Spleen (tissue), 11 donors: ENCODE measurements around the gene PPP2R3B. TPM values are rescaled to one million over a fixed set of nuclear protein-coding genes. Genes with fewer than 3 reads are reported as not detected.

Source experiments
- DNase-seq: peaks from one replicate; pipeline ENCODE4 v3.0.0-alpha.2; 2020
- H3K27ac ChIP-seq, 8 donors: fragments of 200-600 bp; sonication (generic) in 7 of 8; 1 replicate in 4 of 8; 2 replicates in 4 of 8; pipeline versions ENCODE4 v1.5.0 to v1.8.0; 2016 to 2021; ENCODE audit warnings: inconsistent platforms in 4 of 8, mild to moderate bottlenecking in 4 of 8, moderate library complexity in 1 of 8
- H3K27me3 ChIP-seq, 7 donors: fragments of 200-600 bp; sonication (generic) in 6 of 7; replicated peaks in 1 of 7; 1 replicate in 4 of 7; 2 replicates in 3 of 7; pipeline versions ENCODE4 v1.5.0 to v1.8.0; 2016 to 2021; ENCODE audit warnings: inconsistent platforms in 3 of 7, mild to moderate bottlenecking in 1 of 7
- H3K36me3 ChIP-seq, 6 donors: fragments of 200-600 bp; sonication (generic) in 5 of 6; 1 replicate in 4 of 6; 2 replicates in 2 of 6; pipeline versions ENCODE4 v1.5.0 to v1.8.0; 2016 to 2021; ENCODE audit warnings: inconsistent platforms in 2 of 6
- H3K4me1 ChIP-seq, 6 donors: fragments of 200-600 bp; sonication (generic) in 5 of 6; 1 replicate in 3 of 6; 2 replicates in 3 of 6; pipeline versions ENCODE4 v1.5.0 to v1.8.0; 2016 to 2021; ENCODE audit warnings: inconsistent platforms in 3 of 6
- H3K4me3 ChIP-seq, 8 donors: fragments of 200-600 bp; sonication (generic) in 7 of 8; 1 replicate in 4 of 8; 2 replicates in 4 of 8; pipeline versions ENCODE4 v1.5.0 to v1.8.0; 2016 to 2021; ENCODE audit warnings: inconsistent platforms in 4 of 8, mild to moderate bottlenecking in 4 of 8, moderate library complexity in 2 of 8
- H3K9me3 ChIP-seq, 8 donors: fragments of 200-600 bp; sonication (generic) in 7 of 8; 1 replicate in 4 of 8; 2 replicates in 4 of 8; pipeline versions ENCODE4 v1.5.0 to v1.8.0; 2016 to 2021; ENCODE audit warnings: inconsistent platforms in 4 of 8
- POLR2A ChIP-seq, 3 donors: fragments of 450-650 bp; IDR thresholded peaks; one replicate each; pipeline ENCODE4 v1.5.1; 2017; ENCODE audit warnings: antibody characterized with exemption in 3 of 3, mild to moderate bottlenecking in 1 of 3
- POLR2AphosphoS5 ChIP-seq, 3 donors: sonication (generic); formaldehyde crosslinking; IDR thresholded peaks; one replicate each; pipeline ENCODE4 v1.5.1; 2017; ENCODE audit warnings: antibody characterized with exemption in 3 of 3
- WGBS, 5 donors: extraction: QIAGEN DNeasy Blood & Tissue Kit in 3 of 5; methylation state at CpG; one replicate each; pipeline versions ENCODE4 v1.1.5 to v1.1.7; 2013 to 2018; 5-methylcytosine and 5-hydroxymethylcytosine counted together
- intact Hi-C: fragments of 100-400 bp; cut with DNase I; formaldehyde crosslinking; loops from one replicate; pipeline ENCODE4 v1.15.0; 2023; ENCODE audit warnings: low total_unique reads
- polyA plus RNA-seq, 3 donors: library from polyadenylated mRNA; stranded (reverse); fragments of 200-250 nt; gene quantifications; one replicate each; pipeline ENCODE4 v1.2.1, GENCODE V29; 2013
- total RNA-seq, 7 donors: library from RNA; depleted of rRNA in 3 of 7; stranded (reverse); fragments of >200 nt in 3 of 7; fragmentation: NEBNext Ultra II Directional in 4 of 7; extraction: Animal tissue kit (Norgen Biotek cat#: 25700) in 4 of 7; gene quantifications; one replicate each; pipeline versions ENCODE4 v1.1.0 to v1.2.1, GENCODE V29; 2016 to 2021
- TF ChIP-seq, protein P1 (sequence below), 11 experiments: fragments of 200-600 bp in 7 of 11; fragments of 450-650 bp in 4 of 11; sonication (generic) in 4 of 11; IDR thresholded peaks in 8 of 11; conservative IDR thresholded peaks in 3 of 11; 1 replicate in 7 of 11; 2 replicates in 4 of 11; pipeline versions ENCODE4 v1.4.0 to v1.8.0; 2016 to 2021; ENCODE audit warnings: antibody characterized with exemption in 11 of 11, inconsistent platforms in 4 of 11, mild to moderate bottlenecking in 1 of 11
- donor health status: healthy with polysubstance abuse.
- donor health status: DM: no; HTN: no; CAD: no; lungs with moderate emphysema.
- donor health status: DM: no; HTN: no; CAD: no.
- donor health status: Bipolar disorder and iron deficiency.
- donor health status: healthy.
- donor health status: DM: no; HTN: no; CAD: no.
- donor health status: DM: yes; HTN: yes; CAD: no.

PPP2R3B gene
- total and polyA plus RNA-seq, 10 donors = 12.6 to 62.2 (median 26.9) TPM

DNA sequence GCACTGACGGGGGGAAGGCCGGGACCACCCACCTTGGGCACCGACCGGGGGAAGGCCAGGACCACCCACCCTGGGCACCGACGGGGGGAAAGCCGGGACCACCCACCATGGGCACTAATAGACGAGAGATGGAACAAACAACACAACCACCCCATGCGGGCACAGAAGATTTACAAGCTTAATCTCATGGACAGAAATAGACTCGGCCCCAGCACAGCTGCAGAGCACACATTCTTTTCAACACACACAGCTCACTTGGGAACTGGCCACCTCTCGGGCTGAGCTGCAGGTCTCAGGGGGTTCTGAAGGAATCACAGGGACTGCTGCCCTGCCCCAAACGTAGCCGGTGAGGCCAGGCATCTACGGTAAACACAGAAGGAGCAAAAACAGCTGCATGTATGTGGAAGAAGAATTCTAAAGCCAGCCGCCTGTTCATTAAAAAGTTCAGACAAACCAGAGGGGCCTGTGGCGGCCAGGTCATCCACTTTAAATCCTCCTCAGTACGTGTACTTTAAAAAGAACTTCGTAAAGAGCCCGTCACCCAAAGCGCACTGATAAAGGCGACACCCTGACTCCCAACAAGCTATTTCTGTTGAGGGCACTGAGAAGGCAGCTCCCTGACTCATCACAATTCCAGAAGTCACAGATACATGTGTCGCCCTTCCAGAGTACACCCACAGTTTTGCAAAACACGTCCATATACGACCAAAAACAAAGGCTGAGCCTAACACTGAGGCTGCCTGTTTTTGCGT is 17.7 kb downstream of the PPP2R3B start:
- intact Hi-C loops = no loop called here
- H3K36me3 ChIP-seq = peaks cover 0 to under 1% (median 0%) of the 10 kb centered on the region in 6 donors
- H3K9me3 ChIP-seq = no peaks in the 10 kb centered on the region
- peaks cover 0 to 38% (median 20%) of the 10 kb centered on the region in 7 donors for H3K27me3 ChIP-seq
- DNase-seq = peak; percentile 53
- TF ChIP-seq POLR2AphosphoS5 (IDR thresholded peaks at IDR 0.05) = no peak
- no peak for TF ChIP-seq POLR2A (IDR thresholded peaks at IDR 0.05)
- TF ChIP-seq, protein P1, sequence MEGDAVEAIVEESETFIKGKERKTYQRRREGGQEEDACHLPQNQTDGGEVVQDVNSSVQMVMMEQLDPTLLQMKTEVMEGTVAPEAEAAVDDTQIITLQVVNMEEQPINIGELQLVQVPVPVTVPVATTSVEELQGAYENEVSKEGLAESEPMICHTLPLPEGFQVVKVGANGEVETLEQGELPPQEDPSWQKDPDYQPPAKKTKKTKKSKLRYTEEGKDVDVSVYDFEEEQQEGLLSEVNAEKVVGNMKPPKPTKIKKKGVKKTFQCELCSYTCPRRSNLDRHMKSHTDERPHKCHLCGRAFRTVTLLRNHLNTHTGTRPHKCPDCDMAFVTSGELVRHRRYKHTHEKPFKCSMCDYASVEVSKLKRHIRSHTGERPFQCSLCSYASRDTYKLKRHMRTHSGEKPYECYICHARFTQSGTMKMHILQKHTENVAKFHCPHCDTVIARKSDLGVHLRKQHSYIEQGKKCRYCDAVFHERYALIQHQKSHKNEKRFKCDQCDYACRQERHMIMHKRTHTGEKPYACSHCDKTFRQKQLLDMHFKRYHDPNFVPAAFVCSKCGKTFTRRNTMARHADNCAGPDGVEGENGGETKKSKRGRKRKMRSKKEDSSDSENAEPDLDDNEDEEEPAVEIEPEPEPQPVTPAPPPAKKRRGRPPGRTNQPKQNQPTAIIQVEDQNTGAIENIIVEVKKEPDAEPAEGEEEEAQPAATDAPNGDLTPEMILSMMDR (IDR thresholded peaks at IDR 0.05 in 8 of 11, conservative IDR thresholded peaks at IDR 0.05 in 3 of 11) = no peak
- no peak overlapping the region for H3K4me3 ChIP-seq
- H3K4me1 ChIP-seq = peaks cover 3 to 28% (median 12%) of the 10 kb centered on the region in 6 donors
- no peak overlapping the region for H3K27ac ChIP-seq
- WGBS, 5 donors = 81 to 86% (median 84%) methylated on average over 25 of the region's 25 CpGs

DNA sequence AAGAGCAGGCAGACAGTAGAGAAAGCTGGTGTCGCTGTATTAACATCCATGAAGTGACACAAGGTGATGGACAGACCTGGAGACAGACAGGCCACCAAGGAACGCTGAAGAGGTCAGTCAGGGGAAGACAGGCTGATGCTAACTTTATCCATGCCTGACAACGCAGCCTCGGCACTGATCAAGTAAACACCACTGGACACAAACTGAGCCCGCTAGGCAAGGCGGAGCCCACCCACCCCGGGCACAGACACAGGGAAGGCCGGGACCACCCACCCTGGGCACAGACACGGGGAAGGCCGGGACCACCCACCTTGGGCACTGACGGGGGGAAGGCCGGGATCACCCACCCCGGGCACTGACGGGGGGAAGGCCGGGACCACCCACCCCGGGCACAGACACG is 18.8 kb downstream of the PPP2R3B start:
- TF ChIP-seq, protein P1 (IDR thresholded peaks at IDR 0.05 in 8 of 11, conservative IDR thresholded peaks at IDR 0.05 in 3 of 11) = no peak
- TF ChIP-seq POLR2AphosphoS5 (IDR thresholded peaks at IDR 0.05) (no peak), POLR2A (IDR thresholded peaks at IDR 0.05) (no peak)
- intact Hi-C loops = no loop called here
- Histone ChIP-seq H3K9me3 (no peaks in the 10 kb centered on the region), H3K4me1 (peaks cover 0 to 18% (median 2%) of the 10 kb centered on the region in 6 donors), H3K4me3 (no peak overlapping the region), H3K36me3 (peaks cover 0 to 5% (median 0%) of the 10 kb centered on the region in 6 donors), H3K27me3 (peaks cover 0 to 27% (median 11%) of the 10 kb centered on the region in 7 donors), H3K27ac (no peak overlapping the region)
- WGBS, 5 donors = 89 to 98% (median 95%) methylated on average over 10 to 17 of the region's 17 CpGs
- DNase-seq = peak; percentile 37

DNA sequence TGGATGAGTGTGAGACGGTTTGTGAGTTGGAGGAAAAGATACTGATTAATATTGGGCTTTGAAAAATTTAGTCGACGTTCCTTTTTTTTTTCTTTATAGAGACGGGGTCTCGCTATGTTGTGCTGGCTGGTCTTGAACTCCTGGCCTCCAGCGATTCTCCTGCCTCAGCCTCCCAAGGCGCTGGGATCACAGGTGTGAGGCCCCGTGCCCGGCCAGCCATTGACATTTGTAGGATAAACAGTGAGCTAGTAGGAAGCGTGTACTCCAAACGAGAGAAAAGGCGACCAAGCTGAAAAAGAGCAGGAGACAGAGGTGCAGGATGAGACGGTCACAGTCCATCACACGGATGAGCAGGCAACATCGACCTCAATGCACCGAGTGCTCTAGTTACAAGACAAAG is 19.4 kb downstream of the PPP2R3B start:
- H3K27ac ChIP-seq = no peak overlapping the region
- H3K4me1 ChIP-seq = peaks cover 0 to 13% (median 0%) of the 10 kb centered on the region in 6 donors
- TF ChIP-seq POLR2A (IDR thresholded peaks at IDR 0.05) (no peak), POLR2AphosphoS5 (IDR thresholded peaks at IDR 0.05) (no peak)
- TF ChIP-seq, protein P1 (IDR thresholded peaks at IDR 0.05 in 8 of 11, conservative IDR thresholded peaks at IDR 0.05 in 3 of 11) = no peak
- 87 to 94% (median 92%) methylated on average over 16 of the region's 16 CpGs for WGBS, 5 donors
- peaks cover 0 to 22% (median 6%) of the 10 kb centered on the region in 7 donors for H3K27me3 ChIP-seq
- intact Hi-C loops = no loop called here
- H3K9me3 ChIP-seq = peaks cover 0 to 1% (median 0%) of the 10 kb centered on the region in 8 donors
- DNase-seq = peak; percentile 30
- peaks cover 0 to 5% (median 0%) of the 10 kb centered on the region in 6 donors for H3K36me3 ChIP-seq
- H3K4me3 ChIP-seq = no peak overlapping the region

DNA sequence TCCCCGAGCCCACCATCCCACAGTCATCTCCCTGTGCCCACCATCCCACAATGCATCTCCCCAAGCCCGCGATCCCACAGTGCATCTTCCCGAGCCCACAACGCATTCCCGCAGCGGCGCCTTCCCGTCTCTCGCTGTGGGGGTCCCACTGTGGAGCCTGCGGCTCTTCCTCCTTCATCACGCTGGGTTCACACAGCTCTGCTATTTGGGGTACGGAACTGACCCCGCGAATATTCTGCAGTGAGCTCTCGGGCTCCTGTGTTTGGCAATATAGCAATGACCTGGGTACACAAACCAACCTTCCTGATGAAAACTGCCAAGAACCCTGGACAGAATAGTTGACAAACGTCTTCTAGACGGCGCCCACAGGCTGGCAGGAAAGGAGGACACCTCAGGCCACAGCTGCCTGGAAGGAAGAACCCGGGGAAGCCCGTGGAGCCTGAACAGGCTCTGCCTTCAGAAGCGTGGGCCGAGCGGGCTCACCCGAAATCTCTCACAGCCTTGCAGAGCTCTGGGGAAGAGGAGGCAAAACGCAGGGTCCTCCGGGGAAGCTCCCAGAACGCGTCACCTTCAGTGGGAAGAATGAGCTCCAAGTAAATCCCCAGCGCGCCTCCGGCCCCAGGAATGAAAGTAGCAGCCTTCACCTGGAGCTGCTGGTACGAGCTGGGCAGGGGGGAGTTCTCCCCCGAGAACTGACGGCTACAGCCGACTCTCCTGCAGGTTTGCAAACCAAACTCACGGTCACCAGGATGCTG is 22.9 kb downstream of the PPP2R3B start:
- Histone ChIP-seq H3K36me3 (peaks cover 0 to 35% (median 25%) of the 10 kb centered on the region in 6 donors), H3K4me1 (no peaks in the 10 kb centered on the region), H3K27me3 (no peaks in the 10 kb centered on the region), H3K9me3 (peaks cover 0 to 37% (median 30%) of the 10 kb centered on the region in 8 donors), H3K4me3 (no peak overlapping the region), H3K27ac (no peak overlapping the region)
- intact Hi-C loops = no loop called here
- DNase-seq = peak; percentile 56
- TF ChIP-seq, protein P1 (IDR thresholded peaks at IDR 0.05 in 8 of 11, conservative IDR thresholded peaks at IDR 0.05 in 3 of 11) = no peak
- TF ChIP-seq POLR2A (IDR thresholded peaks at IDR 0.05) (no peak), POLR2AphosphoS5 (IDR thresholded peaks at IDR 0.05) (no peak)
- 95 to 98% (median 96%) methylated on average over 21 to 37 of the region's 37 CpGs for WGBS, 5 donors
